Measurements from ENCODE around the gene PKMYT1.

PKMYT1 gene

GRCh38 chr16:3019594-3020246, 39.5 kb upstream of the PKMYT1 start:
- H3K4me3 ChIP-seq (ENCODE audit: low read length), result peak overlapping the region; percentile 68
- H3K27ac ChIP-seq (ENCODE audit: low read depth, low read length), result no peak overlapping the region
- no peaks in the 10 kb centered on the region for H4K20me1 ChIP-seq (ENCODE audit: control insufficient read depth, insufficient read depth, low read depth, low read length)
- H3K27me3 ChIP-seq (ENCODE audit: control insufficient read depth, low read length), result no peaks in the 10 kb centered on the region
- H3K79me2 ChIP-seq (ENCODE audit: control insufficient read depth, low read length), result no peaks in the 10 kb centered on the region
- TF ChIP-seq EZH2phosphoT487 (IDR thresholded peaks at IDR 0.05; ENCODE audit: borderline replicate concordance, low read length) (no peak), CTCF (IDR thresholded peaks at IDR 0.05; ENCODE audit: low read depth, low read length, poor library complexity, severe bottlenecking) (no peak)
- H3K36me3 ChIP-seq (ENCODE audit: control insufficient read depth, low read length), result no peaks in the 10 kb centered on the region
- H3K9me3 ChIP-seq (ENCODE audit: control insufficient read depth, insufficient read depth, low read length), result no peaks in the 10 kb centered on the region
- peaks cover 11% of the 10 kb centered on the region; the same call in 1 of the 2 replicates for H3F3A ChIP-seq (ENCODE audit: control insufficient read depth, insufficient read depth)
- H3K9me2 ChIP-seq (replicated peaks; ENCODE audit: control insufficient read depth, low read length), result no peaks in the 10 kb centered on the region
- H3K4me2 ChIP-seq (ENCODE audit: low read length), result peak overlapping the region; percentile 89
- H3K4me1 ChIP-seq (ENCODE audit: control insufficient read depth, low read length), result peaks cover 36% of the 10 kb centered on the region

- peaks cover 11% of the 10 kb centered on the region; the same call in 1 of the 2 replicates for H3F3A ChIP-seq (ENCODE audit: control insufficient read depth, insufficient read depth)
- no peaks in the 10 kb centered on the region for H4K20me1 ChIP-seq (ENCODE audit: control insufficient read depth, insufficient read depth, low read depth, low read length)
- no peak within 1 kb of the TSS for H3K4me2 ChIP-seq (ENCODE audit: low read length)
- peaks cover 29% of the 10 kb centered on the region for H3K4me1 ChIP-seq (ENCODE audit: control insufficient read depth, low read length)
- TF ChIP-seq EZH2phosphoT487 (IDR thresholded peaks at IDR 0.05; ENCODE audit: borderline replicate concordance, low read length) (no peak), CTCF (IDR thresholded peaks at IDR 0.05; ENCODE audit: low read depth, low read length, poor library complexity, severe bottlenecking) (peak; percentile 58)
- no peak within 1 kb of the TSS for H3K27ac ChIP-seq (ENCODE audit: low read depth, low read length)
- H3K36me3 ChIP-seq (ENCODE audit: control insufficient read depth, low read length), result no peaks in the 10 kb centered on the region
- no peaks in the 10 kb centered on the region for H3K9me3 ChIP-seq (ENCODE audit: control insufficient read depth, insufficient read depth, low read length)
- no peaks in the 10 kb centered on the region for H3K79me2 ChIP-seq (ENCODE audit: control insufficient read depth, low read length)
- H3K9me2 ChIP-seq (replicated peaks; ENCODE audit: control insufficient read depth, low read length), result no peaks in the 10 kb centered on the region
- H3K4me3 ChIP-seq (ENCODE audit: low read length), result no peak within 1 kb of the TSS
- no peaks in the 10 kb centered on the region for H3K27me3 ChIP-seq (ENCODE audit: control insufficient read depth, low read length)
These were observed 37.7 kb upstream of the PKMYT1 start, which contains the start of gene CLDN6 for GRCh38 chr16:3017794-3018506. TSS of gene CLDN6 (minus strand) at chr16:3018183. CDS start at chr16:3016021, 2,162 bp downstream.

- TF ChIP-seq CTCF (IDR thresholded peaks at IDR 0.05; ENCODE audit: low read depth, low read length, poor library complexity, severe bottlenecking) (no peak), EZH2phosphoT487 (IDR thresholded peaks at IDR 0.05; ENCODE audit: borderline replicate concordance, low read length) (no peak)
- Histone ChIP-seq H3K9me3 (ENCODE audit: control insufficient read depth, insufficient read depth, low read length) (no peaks in the 10 kb centered on the region), H3K27me3 (ENCODE audit: control insufficient read depth, low read length) (no peaks in the 10 kb centered on the region; the same call in 1 of the 2 replicates), H3K27ac (ENCODE audit: low read depth, low read length) (no peak overlapping the region), H3K4me1 (ENCODE audit: control insufficient read depth, low read length) (peaks cover 23% of the 10 kb centered on the region), H3K4me2 (ENCODE audit: low read length) (no peak overlapping the region), H3K36me3 (ENCODE audit: control insufficient read depth, low read length) (no peaks in the 10 kb centered on the region), H3K4me3 (ENCODE audit: low read length) (no peak overlapping the region), H4K20me1 (ENCODE audit: control insufficient read depth, insufficient read depth, low read depth, low read length) (no peaks in the 10 kb centered on the region), H3F3A (ENCODE audit: control insufficient read depth, insufficient read depth) (peaks cover 9% of the 10 kb centered on the region; the same call in 1 of the 2 replicates), H3K79me2 (ENCODE audit: control insufficient read depth, low read length) (no peaks in the 10 kb centered on the region), H3K9me2 (replicated peaks; ENCODE audit: control insufficient read depth, low read length) (no peaks in the 10 kb centered on the region)
These were observed 37.1 kb upstream of the PKMYT1 start for GRCh38 chr16:3017344-3017743.

Data from DOHH2 (cell line).